AG20443 (cell line): ENCODE data around the gene CDH23.
A peak's percentile ranks its signal among the peaks of the same experiment; 100 is the strongest.

Source experiments
- DNase-seq: peaks from one replicate; pipeline ENCODE4 v3.0.0; 2012; ENCODE audit warnings: low spot score, mixed read lengths

The CDH23 gene

GRCh38 chr10:71818674-71819260, 422.0 kb downstream of the CDH23 start:
- DNase-seq: no peak

GRCh38 chr10:71819441-71819861, 422.7 kb downstream of the CDH23 start:
- DNase-seq: no peak

GRCh38 chr10:71819985-71820384, 423.3 kb downstream of the CDH23 start:
- no peak for DNase-seq

DNA sequence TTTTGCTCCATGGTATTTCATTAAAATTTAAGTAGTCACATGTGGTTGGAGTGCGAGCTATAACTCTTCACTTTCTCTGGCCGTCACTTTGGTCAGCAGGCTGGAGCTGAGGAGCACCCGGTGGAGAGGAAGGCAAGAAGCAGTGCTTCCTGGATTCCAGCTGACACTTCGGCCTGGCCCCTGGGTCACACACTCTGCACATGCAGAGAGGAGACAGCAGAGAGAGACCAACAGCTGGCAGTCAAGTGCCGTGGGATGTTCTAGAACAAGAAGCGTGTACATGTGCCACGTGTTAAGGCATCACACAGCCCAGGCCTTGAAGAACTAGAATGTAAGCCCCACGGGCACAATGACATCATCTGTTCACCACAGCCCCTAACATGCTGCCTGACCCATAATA, 424.2 kb downstream of the CDH23 start:
- no peak for DNase-seq

GRCh38 chr10:71821909-71822763, 425.4 kb downstream of the CDH23 start:
- DNase-seq: no peak

GRCh38 chr10:71823356-71823755, 426.6 kb downstream of the CDH23 start:
- DNase-seq: no peak

- no peak for DNase-seq
These were observed 427.6 kb downstream of the CDH23 start for GRCh38 chr10:71824333-71824732.

DNA sequence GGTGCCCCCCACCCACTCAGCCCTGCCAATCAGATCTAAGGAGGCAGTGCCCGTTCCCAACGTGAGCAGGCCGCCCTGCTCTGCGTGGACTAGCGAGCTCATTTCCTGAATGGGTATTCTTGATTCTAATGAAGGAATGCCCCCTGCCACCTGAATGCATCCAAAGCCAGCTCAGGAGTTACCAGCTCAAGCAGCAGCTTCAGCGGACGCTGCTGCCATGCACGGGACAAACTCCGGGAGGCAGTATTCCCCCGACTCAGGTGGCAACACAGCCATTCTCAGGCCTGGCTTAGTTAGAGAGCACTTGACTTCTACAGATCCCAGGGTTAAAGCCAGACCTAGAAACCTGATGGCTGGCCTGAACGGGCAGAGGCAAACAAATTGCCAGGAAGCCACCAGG, 428.5 kb downstream of the CDH23 start:
- DNase-seq: no peak

DNA sequence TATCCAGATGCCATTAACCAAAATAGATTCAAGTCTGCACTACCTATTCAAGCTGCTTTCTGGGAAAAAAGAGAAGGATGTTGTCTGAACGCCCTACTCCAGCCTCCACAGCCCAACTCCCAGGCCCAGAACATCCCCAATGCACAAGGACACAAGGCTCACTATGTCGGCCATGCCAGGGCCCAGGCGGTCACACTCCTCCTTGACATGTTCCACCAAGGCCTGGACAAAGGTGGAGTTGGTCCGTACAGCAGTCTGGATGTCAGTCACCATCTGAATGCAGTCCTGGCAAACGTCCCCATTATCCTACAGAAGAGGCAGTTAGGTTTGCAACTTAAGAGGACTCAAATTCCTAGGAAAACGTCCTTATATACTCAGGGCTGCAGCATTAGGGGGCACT, 431.1 kb downstream of the CDH23 start:
- no peak for DNase-seq

GRCh38 chr10:71828702-71829101, 432.0 kb downstream of the CDH23 start:
- DNase-seq: no peak

DNA sequence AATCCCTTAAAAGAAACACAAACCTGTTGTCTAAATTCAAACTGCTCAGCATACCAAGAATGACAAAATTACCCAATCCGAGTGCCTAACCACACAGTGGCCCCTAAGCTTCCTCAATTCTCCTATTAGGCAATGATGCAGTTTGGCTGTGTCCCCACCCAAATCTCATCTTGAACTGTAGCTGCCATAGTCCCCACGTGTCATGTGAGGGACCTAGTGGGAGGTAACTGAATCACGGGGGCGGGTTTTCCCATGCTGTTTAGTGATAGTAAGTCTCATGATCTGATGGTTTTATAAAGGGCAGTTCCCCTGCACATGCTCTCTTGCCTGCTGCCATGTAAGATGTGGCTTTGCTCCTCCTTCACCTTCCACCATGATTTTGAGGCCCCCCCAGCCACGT, 432.5 kb downstream of the CDH23 start:
- no peak for DNase-seq

GRCh38 chr10:71829896-71830295, 433.2 kb downstream of the CDH23 start:
- no peak for DNase-seq

- no peak for DNase-seq
These were observed 434.0 kb downstream of the CDH23 start for GRCh38 chr10:71830726-71831125.

- no peak for DNase-seq
These were observed 435.2 kb downstream of the CDH23 start for GRCh38 chr10:71831646-71832552.

GRCh38 chr10:71832967-71833366, 436.2 kb downstream of the CDH23 start:
- no peak for DNase-seq

GRCh38 chr10:71833451-71834342, 437.0 kb downstream of the CDH23 start:
- DNase-seq: no peak

- no peak for DNase-seq
These were observed 437.6 kb downstream of the CDH23 start for GRCh38 chr10:71834343-71834674.

- peak; percentile 85 for DNase-seq
These were observed 439.2 kb downstream of the CDH23 start for GRCh38 chr10:71835671-71836595.

DNA sequence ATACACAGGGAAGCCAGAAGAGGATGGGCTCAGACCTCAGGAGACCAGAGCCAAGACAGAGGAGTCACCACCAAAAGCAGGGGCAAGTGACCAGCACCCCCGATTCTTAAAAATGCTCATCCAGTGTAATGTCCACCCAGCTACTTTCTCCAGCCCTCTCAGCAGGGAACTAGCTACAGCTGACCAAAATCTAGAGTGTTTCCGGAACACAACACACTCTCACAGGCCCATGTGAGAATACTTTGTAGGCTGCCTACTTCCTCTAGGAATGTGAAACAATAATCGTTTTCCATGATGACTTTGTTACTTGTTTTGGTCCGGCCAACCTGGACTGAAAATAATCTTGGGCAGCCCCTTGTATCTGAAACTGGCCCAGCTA, 439.9 kb downstream of the CDH23 start:
- peak; percentile 43 for DNase-seq

DNA sequence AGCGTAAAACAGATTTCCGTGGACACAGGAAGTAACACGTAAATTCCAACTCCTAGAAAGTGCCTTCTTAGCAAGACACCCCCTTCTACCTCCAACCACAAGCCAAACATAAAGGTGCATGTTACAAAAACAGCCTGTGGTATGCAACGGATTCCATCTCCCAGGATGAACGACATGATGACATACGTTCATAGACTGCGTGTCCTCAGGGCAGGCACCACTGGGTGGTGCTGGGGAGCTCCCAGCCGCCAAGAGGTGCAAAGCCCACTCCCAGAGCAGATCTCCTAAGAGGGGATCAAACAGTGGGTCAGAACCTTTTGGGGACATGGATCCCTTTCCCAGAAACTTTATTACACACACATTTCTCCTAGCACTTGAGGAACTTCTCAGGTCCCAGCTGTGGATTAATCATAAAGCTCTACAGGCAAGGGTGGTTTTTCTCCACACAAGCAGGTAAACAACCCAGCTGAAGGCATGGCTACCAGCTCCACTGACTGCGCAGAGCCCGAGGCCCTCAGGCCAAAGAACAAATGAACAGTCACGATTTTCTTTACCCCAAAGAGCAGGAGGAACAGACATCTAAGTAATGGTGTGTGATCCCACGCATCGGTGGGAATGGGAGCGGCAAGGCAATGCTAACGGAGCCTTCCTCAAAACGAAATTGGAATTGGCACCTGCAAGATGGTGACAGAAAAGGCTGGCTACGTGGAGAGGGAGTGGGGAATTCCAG, 440.5 kb downstream of the CDH23 start:
- DNase-seq: no peak
